Vein endothelial cell (primary cell): Measurements from ENCODE around the gene B3GNT4. TPM values are rescaled to one million over a fixed set of nuclear protein-coding genes. Genes with fewer than 3 reads are reported as not detected.

Source experiments
- small RNA-seq: library from RNA; depleted of rRNA; stranded (forward); fragments of <200 nt; gene quantifications from one replicate; pipeline ENCODE3, GENCODE V24; 2012
- total RNA-seq: library from RNA; depleted of rRNA; stranded (reverse); fragments of >200 nt; gene quantifications from 2 replicates; pipeline ENCODE4 v1.2.3, GENCODE V29; 2012

Gene B3GNT4
- under 0.01 TPM in 1 of 2 replicates, not detected in the other for total RNA-seq

GRCh38 chr12:122203301-122204166 lies at the start of gene B3GNT4:
Gene B3GNT4 (plus strand): TSS chr12:122203709. CDS start chr12:122204619, 910 bp downstream.

GRCh38 chr12:122174155-122174845 lies 29.2 kb upstream of the B3GNT4 start, which contains the start of gene IL31:
Gene IL31 (minus strand): TSS chr12:122174221. CDS start chr12:122174172, 49 bp downstream.

GRCh38 chr12:122182887-122183587 lies 20.5 kb upstream of the B3GNT4 start, which contains the start of gene LRRC43:
Gene LRRC43 (plus strand): TSS chr12:122183123. CDS start chr12:122183145, 22 bp downstream.

GRCh38 chr12:122225683-122226365 lies 22.3 kb downstream of the B3GNT4 start, which contains the start of gene DIABLO:
Gene DIABLO (minus strand): TSS chr12:122226052. CDS start chr12:122226014, 38 bp downstream.

Small RNAs within 50 kb of the gene (small RNA-seq; reads per million reads assigned to genes)
- 0.11 reads per million for gene DIABLO

Other genes with a start within 250 kb of the B3GNT4 start
- 9.1 and 9.7 TPM in 2 replicates for gene BCL7A, start 181.8 kb upstream of the B3GNT4 start, total RNA-seq
- 20.7 and 26.1 TPM in 2 replicates for gene MLXIP, start 125.0 kb upstream of the B3GNT4 start, total RNA-seq
- gene IL31, start 29.5 kb upstream of the B3GNT4 start, total RNA-seq = not detected in 2 replicates
- 2.4 and 3.3 TPM in 2 replicates for gene LRRC43, start 20.6 kb upstream of the B3GNT4 start, total RNA-seq
- 60.9 and 73.8 TPM in 2 replicates for gene DIABLO, start 22.3 kb downstream of the B3GNT4 start, total RNA-seq
- 15.0 and 21.5 TPM in 2 replicates for gene VPS33A, start 62.8 kb downstream of the B3GNT4 start, total RNA-seq
- 58.1 and 67.9 TPM in 2 replicates for gene CLIP1, start 219.0 kb downstream of the B3GNT4 start, total RNA-seq